Common myeloid progenitor, CD34-positive (primary cell): Measurements from ENCODE around the gene L3MBTL3.
A peak's percentile ranks its signal among the peaks of the same experiment; 100 is the strongest.

ENCODE experiments used
- CTCF ChIA-PET: fragments of 350-600 bp; sonication (Branson Sonifier 250); formaldehyde crosslinking; loops from one replicate; lab custom pipeline; 2021; ENCODE audit warnings: antibody characterized with exemption; lab: Charles Lee
- POLR2A ChIA-PET: fragments of 350-600 bp; sonication (Branson Sonifier 250); formaldehyde crosslinking; loops from one replicate; lab custom pipeline; 2021; ENCODE audit warnings: antibody characterized with exemption; lab: Charles Lee
- DNase-seq, 3 donors: peaks; one replicate each; pipeline versions ENCODE4 v3.0.0 to v3.0.0-alpha.2; 2013
- H3K27ac ChIP-seq, 2 experiments: 1 replicate in 1 of 2; 2 replicates in 1 of 2; pipeline ENCODE4 v1.7.0; 2013; ENCODE audit warnings: inconsistent platforms in 2 of 2, low read length in 2 of 2, mild to moderate bottlenecking in 2 of 2, low read depth in 1 of 2, moderate library complexity in 1 of 2; ENCODE audit not compliant: severe bottlenecking in 2 of 2, insufficient read depth in 1 of 2, poor library complexity in 1 of 2
- H3K27me3 ChIP-seq, 5 experiments: replicated peaks in 2 of 5; 1 replicate in 3 of 5; 2 replicates in 2 of 5; pipeline versions ENCODE4 v1.6.1 to v1.7.0; 2013; ENCODE audit warnings: low read length in 4 of 5, mild to moderate bottlenecking in 2 of 5, moderate library complexity in 2 of 5, inconsistent platforms in 1 of 5; ENCODE audit not compliant: insufficient read depth in 5 of 5, control insufficient read depth in 4 of 5
- H3K36me3 ChIP-seq, 4 experiments: 1 replicate in 2 of 4; 2 replicates in 2 of 4; pipeline versions ENCODE4 v1.6.1 to v1.7.0; 2013; ENCODE audit warnings: low read length in 3 of 4, control low read depth in 1 of 4, mild to moderate bottlenecking in 1 of 4; ENCODE audit not compliant: control insufficient read depth in 4 of 4, insufficient read depth in 4 of 4
- H3K4me1 ChIP-seq, 4 experiments: 1 replicate in 3 of 4; 2 replicates in 1 of 4; pipeline versions ENCODE4 v1.6.1 to v1.7.1; 2013; ENCODE audit warnings: low read length in 3 of 4, mild to moderate bottlenecking in 3 of 4, control low read depth in 1 of 4, inconsistent platforms in 1 of 4, moderate library complexity in 1 of 4; ENCODE audit not compliant: control insufficient read depth in 4 of 4, insufficient read depth in 4 of 4; ENCODE audit errors: control extremely low read depth in 1 of 4
- H3K4me3 ChIP-seq, 7 experiments: 1 replicate in 4 of 7; 2 replicates in 3 of 7; pipeline versions ENCODE4 v1.5.1 to v1.7.0; 2013; ENCODE audit warnings: mild to moderate bottlenecking in 7 of 7, low read length in 6 of 7, moderate library complexity in 6 of 7, inconsistent platforms in 2 of 7, low read depth in 2 of 7, control low read depth in 1 of 7; ENCODE audit not compliant: insufficient read depth in 4 of 7, control insufficient read depth in 1 of 7; ENCODE audit errors: extremely low read depth in 1 of 7
- H3K9me3 ChIP-seq, 5 experiments: 1 replicate in 4 of 5; 2 replicates in 1 of 5; pipeline versions ENCODE4 v1.6.1 to v1.7.1; 2013; ENCODE audit warnings: low read length in 4 of 5, mild to moderate bottlenecking in 2 of 5, inconsistent platforms in 1 of 5, low read depth in 1 of 5, moderate library complexity in 1 of 5; ENCODE audit not compliant: control insufficient read depth in 4 of 5, insufficient read depth in 2 of 5; ENCODE audit errors: control extremely low read depth in 1 of 5
- WGBS: methylation state at CpG from one replicate; pipeline ENCODE4 v1.1.5; 2013; ENCODE audit not compliant: insufficient coverage; 5-methylcytosine and 5-hydroxymethylcytosine counted together

The L3MBTL3 gene

DNA sequence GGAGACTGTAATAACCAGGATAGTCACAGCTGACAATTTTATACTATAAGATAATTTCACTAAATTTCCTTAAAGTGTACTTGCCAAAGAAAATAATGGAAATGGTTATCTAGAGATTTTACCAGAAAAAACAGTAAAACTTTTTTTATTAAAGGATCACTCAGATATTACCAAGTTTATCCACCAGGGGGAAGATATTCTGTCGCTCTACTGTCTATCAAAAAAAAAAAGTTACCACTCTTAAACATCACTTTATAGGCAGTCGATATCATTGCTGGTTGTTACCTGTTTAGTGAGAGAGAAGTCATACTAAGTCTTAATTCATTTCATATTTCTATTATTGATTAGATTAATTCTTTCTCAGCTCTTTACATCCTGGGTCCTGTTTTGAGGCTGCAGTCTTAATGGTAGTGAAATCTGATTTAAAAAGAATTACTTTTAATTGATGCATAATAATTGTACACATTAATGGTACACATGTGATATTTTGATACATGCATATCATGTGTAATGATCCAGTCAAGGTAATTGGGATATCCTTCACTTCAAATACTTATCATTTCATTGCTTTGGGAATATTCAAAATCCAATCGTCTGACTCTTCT is 18.9 kb downstream of the L3MBTL3 start:
- ChIA-PET POLR2A (no interaction called here), CTCF (interaction anchor here (1.0 to 1.1 kb wide), 2 partner anchors 16 to 46 kb away, joined by 3 to 4 read pairs; no protein-coding TSS in a partner anchor)
- Histone ChIP-seq H3K36me3 (peaks cover 0 to under 1% (median 0%) of the 10 kb centered on the region in 4 experiments), H3K4me1 (peaks cover 9 to 26% (median 20%) of the 10 kb centered on the region in 4 experiments), H3K4me3 (no peak overlapping the region), H3K9me3 (no peaks in the 10 kb centered on the region), H3K27ac (no peak overlapping the region), H3K27me3 (no peaks in the 10 kb centered on the region)
- no CpG with 5 or more reads among the region's 3 CpGs for WGBS
- DNase-seq = peak in 2 of 3 donors; percentile 45 to 50

- H3K27ac ChIP-seq = no peak overlapping the region
- DNase-seq = no peak
- no peak overlapping the region for H3K4me3 ChIP-seq
- H3K4me1 ChIP-seq = no peaks in the 10 kb centered on the region
- H3K27me3 ChIP-seq = no peaks in the 10 kb centered on the region
- H3K36me3 ChIP-seq = peaks cover 0 to 8% (median 5%) of the 10 kb centered on the region in 4 experiments
- H3K9me3 ChIP-seq = no peaks in the 10 kb centered on the region
- POLR2A ChIA-PET = no interaction called here
- CTCF ChIA-PET = interaction anchor here (1.4 kb wide), 1 partner anchor 17 kb away, joined by 3 read pairs; no protein-coding TSS in a partner anchor
Measured at GRCh38 chr6:130041594-130041993, 23.2 kb downstream of the L3MBTL3 start.

- Histone ChIP-seq H3K36me3 (peaks cover 0 to 8% (median 5%) of the 10 kb centered on the region in 4 experiments), H3K27me3 (no peaks in the 10 kb centered on the region), H3K27ac (no peak overlapping the region), H3K9me3 (no peaks in the 10 kb centered on the region), H3K4me1 (peaks cover 0 to 2% (median 0%) of the 10 kb centered on the region in 4 experiments), H3K4me3 (no peak overlapping the region)
- ChIA-PET POLR2A (no interaction called here), CTCF (no interaction called here)
- no peak for DNase-seq
- 98% methylated on average over 4 of the region's 4 CpGs for WGBS
Measured at GRCh38 chr6:130043344-130043743, 25.0 kb downstream of the L3MBTL3 start.

DNA sequence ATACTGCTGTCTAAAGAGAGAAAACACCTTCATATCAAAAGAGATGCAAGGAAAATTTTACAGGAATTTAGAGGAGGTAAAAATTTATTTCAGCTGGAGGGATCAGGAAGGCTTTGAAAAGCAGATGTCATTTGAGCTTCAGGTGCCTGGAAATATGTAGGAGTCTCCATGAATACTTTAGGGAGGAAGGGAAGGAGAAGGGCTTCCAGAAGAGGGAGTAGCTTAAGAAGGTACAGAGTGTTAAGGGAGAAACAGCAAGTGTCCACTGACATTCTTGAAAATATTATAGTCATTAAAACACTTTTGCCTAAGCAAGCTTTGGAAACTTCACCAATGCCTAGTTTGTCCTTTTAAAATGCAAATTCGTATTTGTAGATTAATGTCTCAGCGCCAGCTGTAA is 27.2 kb downstream of the L3MBTL3 start:
- no peak overlapping the region for H3K27ac ChIP-seq
- ChIA-PET POLR2A (no interaction called here), CTCF (no interaction called here)
- peaks cover 0 to 6% (median 0%) of the 10 kb centered on the region in 4 experiments for H3K4me1 ChIP-seq
- H3K36me3 ChIP-seq = peaks cover 4 to 15% (median 14%) of the 10 kb centered on the region in 4 experiments
- H3K4me3 ChIP-seq = no peak overlapping the region
- 90% methylated on average over 2 of the region's 2 CpGs for WGBS
- no peaks in the 10 kb centered on the region for H3K9me3 ChIP-seq
- no peaks in the 10 kb centered on the region for H3K27me3 ChIP-seq
- DNase-seq = no peak

DNA sequence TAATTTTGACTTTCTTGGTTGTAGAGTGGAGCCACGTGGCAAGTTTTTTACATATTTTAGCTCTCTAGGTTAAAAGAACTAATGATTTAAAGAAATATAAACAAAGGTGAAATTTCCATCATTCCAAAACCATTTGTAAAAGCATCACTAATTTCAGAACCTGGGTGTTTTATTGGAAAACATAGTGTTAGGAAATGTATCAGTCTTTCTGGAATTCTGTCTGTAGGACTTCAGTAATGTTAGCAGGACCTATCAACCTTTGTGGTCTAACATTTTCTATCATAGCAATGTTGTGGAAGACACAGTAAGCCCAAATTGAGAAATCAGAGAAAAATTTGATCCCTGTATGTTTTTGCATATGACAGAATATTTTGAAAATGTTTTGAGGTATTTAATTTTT is 28.3 kb downstream of the L3MBTL3 start:
- WGBS = no CpG with 5 or more reads among the region's 1 CpG
- peaks cover 8 to 21% (median 18%) of the 10 kb centered on the region in 4 experiments for H3K36me3 ChIP-seq
- no peaks in the 10 kb centered on the region for H3K27me3 ChIP-seq
- H3K9me3 ChIP-seq = no peaks in the 10 kb centered on the region
- no peak for DNase-seq
- H3K4me3 ChIP-seq = no peak overlapping the region
- ChIA-PET CTCF (no interaction called here), POLR2A (no interaction called here)
- H3K4me1 ChIP-seq = peaks cover 0 to 6% (median 0%) of the 10 kb centered on the region in 4 experiments
- H3K27ac ChIP-seq = no peak overlapping the region

GRCh38 chr6:130047088-130047995 is 29.0 kb downstream of the L3MBTL3 start:
- Histone ChIP-seq H3K27me3 (no peaks in the 10 kb centered on the region), H3K36me3 (peaks cover 8 to 24% (median 21%) of the 10 kb centered on the region in 4 experiments), H3K4me3 (no peak overlapping the region), H3K9me3 (no peaks in the 10 kb centered on the region), H3K4me1 (peaks cover 0 to 6% (median 0%) of the 10 kb centered on the region in 4 experiments), H3K27ac (no peak overlapping the region)
- DNase-seq = no peak
- 50% methylated on average over 2 of the region's 4 CpGs for WGBS
- ChIA-PET CTCF (interaction anchor here (0.8 kb wide), 1 partner anchor 1486 kb away, joined by 3 read pairs; no protein-coding TSS in a partner anchor), POLR2A (no interaction called here)

GRCh38 chr6:130050230-130050629 is 31.8 kb downstream of the L3MBTL3 start:
- ChIA-PET POLR2A (no interaction called here), CTCF (no interaction called here)
- H3K4me3 ChIP-seq = no peak overlapping the region
- H3K27ac ChIP-seq = no peak overlapping the region
- no peaks in the 10 kb centered on the region for H3K9me3 ChIP-seq
- H3K27me3 ChIP-seq = no peaks in the 10 kb centered on the region
- DNase-seq = no peak
- H3K36me3 ChIP-seq = peaks cover 18 to 35% (median 28%) of the 10 kb centered on the region in 4 experiments
- WGBS = 100% methylated on average over 1 of the region's 2 CpGs
- H3K4me1 ChIP-seq = peaks cover 0 to 6% (median 0%) of the 10 kb centered on the region in 4 experiments
